Spinal cord (tissue), 10 donors: Measurements from ENCODE around the gene CAPN11. TPM values are rescaled to one million over a fixed set of nuclear protein-coding genes. Genes with fewer than 3 reads are reported as not detected.
"Not testable (repeated sequence)": the region's sequence is repeated elsewhere in the genome, so short reads cannot be mapped to it uniquely, and the experiment has no call there.

Experiments
- DNase-seq, 6 donors: peaks; one replicate each; pipeline versions ENCODE4 v3.0.0 to v3.0.0-alpha.2; 2013 to 2015; ENCODE audit warnings: low spot score in 6 of 6, low read depth in 4 of 6
- H3K27ac ChIP-seq: one replicate; pipeline ENCODE4 v1.5.1; 2013; ENCODE audit warnings: low read depth, low read length, control low read depth
- H3K27me3 ChIP-seq: one replicate; pipeline ENCODE4 v1.6.1; 2013; ENCODE audit warnings: low read length; ENCODE audit not compliant: control insufficient read depth, insufficient read depth
- H3K36me3 ChIP-seq: one replicate; pipeline ENCODE4 v1.6.1; 2013; ENCODE audit warnings: low read length; ENCODE audit not compliant: control insufficient read depth, insufficient read depth
- H3K4me1 ChIP-seq: one replicate; pipeline ENCODE4 v1.6.1; 2013; ENCODE audit warnings: low read length; ENCODE audit not compliant: control insufficient read depth, insufficient read depth
- H3K4me3 ChIP-seq: one replicate; pipeline ENCODE4 v1.5.1; 2013; ENCODE audit warnings: low read depth, low read length, control low read depth
- H3K9me3 ChIP-seq: one replicate; pipeline ENCODE4 v1.6.1; 2013; ENCODE audit warnings: low read length; ENCODE audit not compliant: control insufficient read depth, insufficient read depth
- WGBS: methylation state at CpG from one replicate; pipeline ENCODE4 v1.1.5; 2013; ENCODE audit warnings: missing lambda C conversion rate; ENCODE audit not compliant: insufficient coverage; 5-methylcytosine and 5-hydroxymethylcytosine counted together
- polyA plus RNA-seq, 2 donors: library from polyadenylated mRNA; unstranded; fragments of 120-200 nt; gene quantifications; one replicate each; pipeline ENCODE4 v1.2.1, GENCODE V29; 2013; ENCODE audit not compliant: insufficient read length in 2 of 2
- total RNA-seq, 2 donors: library from RNA; depleted of rRNA in 1 of 2; stranded (reverse); fragments of 120-200 nt in 1 of 2; fragments of >200 nt in 1 of 2; gene quantifications; one replicate each; pipeline versions ENCODE4 v1.2.3 to v1.2.4, GENCODE V29; 2013 to 2014
- donor health status: healthy.

Gene CAPN11
- total and polyA plus RNA-seq, 4 donors = 0.17 to 0.20 (median 0.17) TPM; not detected in 1

- no peak overlapping the region for H3K27ac ChIP-seq
- H3K4me3 ChIP-seq = no peak overlapping the region
- peaks cover 75% of the 10 kb centered on the region for H3K36me3 ChIP-seq
- WGBS = 100% methylated on average over 1 of the region's 1 CpG
- DNase-seq = no peak
- H3K9me3 ChIP-seq = no peaks in the 10 kb centered on the region
- H3K27me3 ChIP-seq = no peaks in the 10 kb centered on the region
- no peaks in the 10 kb centered on the region for H3K4me1 ChIP-seq
Measured at GRCh38 chr6:44142835-44143234, 15.8 kb upstream of the CAPN11 start.

DNA sequence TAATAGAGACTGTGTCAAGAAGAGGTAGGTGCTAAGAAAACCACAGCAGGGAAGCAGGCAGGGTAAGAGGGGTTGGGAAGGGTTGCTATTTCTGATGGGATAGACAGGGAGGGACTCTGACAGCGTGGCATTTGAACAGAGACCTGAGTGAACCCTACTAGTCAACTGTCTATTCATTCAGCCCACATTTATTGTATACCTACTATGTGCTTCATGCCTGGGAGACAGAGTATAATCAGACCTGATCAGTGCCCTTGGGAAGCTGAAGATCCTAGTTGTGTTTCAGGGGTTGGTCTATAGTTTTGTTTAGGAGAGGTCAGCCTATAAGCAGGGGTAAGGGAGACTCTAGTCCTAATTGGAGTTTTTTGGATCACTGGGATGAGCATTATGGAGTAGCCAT is 14.9 kb upstream of the CAPN11 start:
- Histone ChIP-seq H3K4me1 (no peaks in the 10 kb centered on the region), H3K27me3 (no peaks in the 10 kb centered on the region), H3K4me3 (no peak overlapping the region), H3K27ac (no peak overlapping the region), H3K36me3 (peaks cover 77% of the 10 kb centered on the region), H3K9me3 (no peaks in the 10 kb centered on the region)
- WGBS = no CpG with 5 or more reads among the region's 1 CpG
- DNase-seq = no peak

DNA sequence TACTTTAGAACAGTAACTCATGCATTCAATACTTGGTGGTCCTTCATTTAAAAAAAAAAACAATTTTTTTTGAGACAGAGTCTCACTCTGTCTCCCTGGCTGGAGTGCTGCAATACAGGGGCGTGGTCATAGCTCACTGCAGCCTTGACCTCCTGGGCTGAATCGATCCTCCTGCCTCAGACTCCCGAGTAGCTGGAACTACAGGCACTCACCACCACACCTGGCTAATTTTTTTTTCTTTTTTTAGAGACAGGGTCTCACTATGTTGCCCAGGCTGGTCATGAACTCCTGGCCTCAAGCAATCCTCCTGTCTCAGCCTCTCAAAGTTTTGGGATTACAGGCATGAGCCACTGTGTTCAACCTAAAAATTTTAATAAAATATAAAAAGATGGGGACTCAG is 14.1 kb upstream of the CAPN11 start:
- not testable (repeated sequence) for H3K27ac ChIP-seq, DNase-seq, H3K27me3 ChIP-seq, H3K4me1 ChIP-seq, H3K4me3 ChIP-seq, H3K9me3 ChIP-seq
- 96% methylated on average over 3 of the region's 3 CpGs for WGBS
- peaks cover 77% of the 10 kb centered on the region for H3K36me3 ChIP-seq

DNA sequence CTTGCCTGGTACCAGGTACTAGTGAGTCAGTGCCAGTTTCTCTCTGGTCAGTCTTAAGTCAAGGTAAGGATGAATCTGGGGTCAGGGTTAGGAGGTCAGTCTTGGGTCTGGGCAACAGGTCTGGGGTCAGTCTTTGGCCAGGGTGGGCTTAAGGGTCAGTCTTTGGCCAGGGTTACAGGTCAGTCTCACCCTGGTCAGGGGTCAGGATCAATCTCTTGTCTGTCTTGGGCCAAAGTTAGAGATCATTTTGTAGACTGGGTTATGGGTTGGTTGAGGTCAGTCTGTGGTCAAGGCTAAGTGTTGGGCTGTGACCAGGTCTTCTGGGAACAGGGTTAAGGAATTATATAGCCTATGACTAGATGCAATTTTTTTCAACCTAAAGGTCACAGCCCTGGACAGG is 12.8 kb upstream of the CAPN11 start:
- Histone ChIP-seq H3K27ac (no peak overlapping the region), H3K27me3 (no peaks in the 10 kb centered on the region), H3K36me3 (peaks cover 75% of the 10 kb centered on the region), H3K4me1 (no peaks in the 10 kb centered on the region), H3K4me3 (no peak overlapping the region), H3K9me3 (no peaks in the 10 kb centered on the region)
- no peak for DNase-seq

DNA sequence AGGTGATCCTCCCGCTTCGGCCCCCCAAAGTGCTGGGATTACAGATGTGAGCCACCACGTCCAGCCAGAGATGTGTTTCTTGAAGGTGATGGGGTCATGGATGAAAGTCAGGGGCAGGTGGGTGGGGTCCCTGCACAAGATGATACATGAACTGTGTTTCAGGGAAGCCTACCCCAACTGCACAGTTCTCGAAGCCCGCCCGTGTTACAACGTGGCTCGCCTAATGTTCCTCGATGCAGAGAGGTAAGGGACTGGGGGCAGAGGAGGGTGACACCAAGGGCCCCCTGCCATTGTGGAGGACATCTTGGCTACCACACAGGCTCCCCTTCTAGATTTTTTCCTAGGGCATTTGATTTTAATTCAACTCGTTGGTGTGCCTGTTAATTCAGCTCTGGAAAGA is 11.9 kb upstream of the CAPN11 start:
- peaks cover 69% of the 10 kb centered on the region for H3K36me3 ChIP-seq
- H3K4me3 ChIP-seq = no peak overlapping the region
- no peak overlapping the region for H3K27ac ChIP-seq
- H3K9me3 ChIP-seq = no peaks in the 10 kb centered on the region
- 93% methylated on average over 3 of the region's 10 CpGs for WGBS
- DNase-seq = no peak
- H3K27me3 ChIP-seq = no peaks in the 10 kb centered on the region
- peaks cover 2% of the 10 kb centered on the region for H3K4me1 ChIP-seq

DNA sequence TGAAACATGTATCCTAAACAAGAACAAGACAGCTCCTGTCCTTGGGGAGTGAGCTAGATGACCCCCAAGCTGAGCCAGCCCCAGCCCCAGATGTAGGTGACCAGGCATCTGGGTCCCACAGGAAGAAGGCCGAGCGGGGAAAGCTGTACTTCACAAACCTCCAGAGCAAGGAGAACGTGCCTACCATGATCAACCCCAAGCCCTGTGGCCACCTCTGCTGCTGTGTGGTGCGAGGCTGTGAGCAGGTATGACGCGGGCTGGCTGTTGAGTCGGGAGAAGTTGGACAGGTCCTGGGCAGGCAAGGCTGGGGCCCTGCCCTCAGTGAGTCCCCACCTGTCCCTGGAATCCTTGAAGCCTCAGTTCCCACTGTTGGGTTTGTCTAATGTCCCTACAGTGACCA is 11.4 kb upstream of the CAPN11 start:
- Histone ChIP-seq H3K4me1 (peaks cover 3% of the 10 kb centered on the region), H3K4me3 (no peak overlapping the region), H3K27ac (no peak overlapping the region), H3K36me3 (peaks cover 70% of the 10 kb centered on the region), H3K27me3 (no peaks in the 10 kb centered on the region), H3K9me3 (no peaks in the 10 kb centered on the region)
- DNase-seq = no peak
- 92% methylated on average over 7 of the region's 7 CpGs for WGBS

GRCh38 chr6:44148306-44148705 is 10.3 kb upstream of the CAPN11 start:
- Histone ChIP-seq H3K4me1 (peaks cover 3% of the 10 kb centered on the region), H3K27ac (no peak overlapping the region), H3K27me3 (no peaks in the 10 kb centered on the region), H3K9me3 (no peaks in the 10 kb centered on the region), H3K36me3 (peaks cover 72% of the 10 kb centered on the region), H3K4me3 (no peak overlapping the region)
- no peak for DNase-seq
- 91% methylated on average over 9 of the region's 9 CpGs for WGBS

- Histone ChIP-seq H3K4me3 (no peak overlapping the region), H3K4me1 (peaks cover 3% of the 10 kb centered on the region), H3K27ac (no peak overlapping the region), H3K36me3 (peaks cover 84% of the 10 kb centered on the region), H3K9me3 (no peaks in the 10 kb centered on the region), H3K27me3 (no peaks in the 10 kb centered on the region)
- no peak for DNase-seq
- 89% methylated on average over 4 of the region's 7 CpGs for WGBS
Measured at GRCh38 chr6:44149369-44150012, 9.1 kb upstream of the CAPN11 start.

- H3K27ac ChIP-seq = no peak overlapping the region
- no peak for DNase-seq
- H3K27me3 ChIP-seq = no peaks in the 10 kb centered on the region
- no peak overlapping the region for H3K4me3 ChIP-seq
- WGBS = 63% methylated on average over 2 of the region's 3 CpGs
- H3K9me3 ChIP-seq = no peaks in the 10 kb centered on the region
- peaks cover 85% of the 10 kb centered on the region for H3K36me3 ChIP-seq
- peaks cover 3% of the 10 kb centered on the region for H3K4me1 ChIP-seq
Measured at GRCh38 chr6:44150317-44150917, 8.2 kb upstream of the CAPN11 start.

DNA sequence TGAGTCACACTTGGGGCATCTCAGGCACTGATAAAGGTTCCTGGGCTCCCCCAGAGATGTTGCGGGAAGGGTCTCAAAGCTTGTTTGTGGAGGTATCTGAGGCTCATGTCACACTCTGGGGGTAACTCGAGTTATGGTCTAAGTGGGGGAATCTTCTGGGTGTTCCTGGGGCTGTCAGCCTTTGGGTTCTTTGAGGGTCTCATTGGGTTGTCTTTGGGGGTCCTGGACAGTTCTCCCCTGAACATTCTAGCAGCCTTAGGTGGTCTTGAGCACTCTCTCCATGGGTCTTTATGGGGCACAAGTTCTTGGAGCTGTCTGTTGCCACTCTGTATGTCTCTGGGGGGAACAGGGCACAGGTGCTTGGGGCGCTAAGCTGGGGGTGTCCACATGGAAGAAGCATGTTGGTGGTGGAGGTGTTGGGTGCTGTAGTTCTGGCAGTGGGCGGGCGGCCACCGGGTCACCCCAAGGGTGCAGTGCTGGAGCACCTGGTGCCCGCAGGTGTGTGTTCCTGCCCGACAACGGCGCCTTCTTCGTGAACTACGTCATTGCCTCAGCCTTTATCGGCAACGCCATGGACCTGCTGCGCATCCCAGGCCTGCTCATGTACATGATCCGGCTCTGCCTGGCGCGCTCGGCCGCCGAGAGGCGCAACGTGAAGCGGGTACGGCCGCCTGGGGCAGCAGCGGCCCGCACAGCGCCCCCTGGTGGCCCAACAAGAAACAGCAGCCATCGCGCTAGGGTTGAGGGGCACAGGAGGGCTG is 7.1 kb upstream of the CAPN11 start:
- 26% methylated on average over 31 of the region's 31 CpGs for WGBS
- H3K36me3 ChIP-seq = peaks cover 81% of the 10 kb centered on the region
- H3K27me3 ChIP-seq = no peaks in the 10 kb centered on the region
- DNase-seq = peak in 3 of 6 donors; percentile 25 to 67 (median 43)
- H3K9me3 ChIP-seq = no peaks in the 10 kb centered on the region
- H3K27ac ChIP-seq = no peak overlapping the region
- H3K4me3 ChIP-seq = no peak overlapping the region
- H3K4me1 ChIP-seq = peaks cover 3% of the 10 kb centered on the region
